ENCODE results near the gene IGIP. TPM values are rescaled to one million over a fixed set of nuclear protein-coding genes. Genes with fewer than 3 reads are reported as not detected.

The IGIP gene
- total and polyA plus RNA-seq, 2 of the 8 experiments (the other 6 are each of a cell fraction or from before 2014, with no cell fraction given), result 0.32 to 0.69 TPM

DNA sequence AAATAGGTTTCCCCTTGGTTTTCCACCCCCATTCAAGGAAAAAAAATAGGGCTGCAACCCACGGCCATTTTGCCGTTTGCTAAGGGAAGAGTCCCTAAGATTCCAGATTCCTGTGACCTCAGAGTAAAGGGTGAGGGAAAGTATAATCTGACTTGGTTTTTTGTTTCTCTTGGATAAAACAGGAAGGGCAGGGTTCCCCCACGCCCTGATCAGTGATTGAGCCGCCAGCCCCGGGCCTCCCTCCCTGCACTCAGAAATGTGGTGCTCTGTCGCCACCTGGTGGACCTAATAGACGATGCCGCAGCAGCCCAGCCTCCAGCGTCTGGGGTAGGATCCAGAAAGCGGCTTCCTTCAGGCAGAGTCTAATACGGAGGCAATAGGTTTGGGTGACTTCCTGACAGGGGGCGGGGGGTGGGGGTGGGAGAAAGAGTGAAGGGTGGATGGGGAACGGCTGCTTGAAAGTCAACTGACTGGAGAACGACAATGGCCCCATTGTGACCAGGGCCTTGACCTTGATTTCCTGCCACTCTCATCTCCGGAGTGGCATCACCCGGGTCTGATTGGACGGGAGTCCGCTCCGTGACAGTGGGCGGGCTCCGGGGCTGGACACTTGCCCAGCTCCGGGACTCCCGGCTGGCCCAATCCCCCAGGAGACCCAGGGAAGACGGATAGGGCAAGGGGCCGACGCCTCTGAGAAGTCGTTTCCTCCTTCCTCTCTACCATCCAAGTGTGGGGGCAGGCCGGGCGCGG, 31.5 kb downstream of the IGIP start (continued):
- no peak for TF ChIP-seq BACH1 (IDR thresholded peaks at IDR 0.05; ENCODE audit: low read length)
- no peak for TF ChIP-seq SP2 (IDR thresholded peaks at IDR 0.05; ENCODE audit: low read length)
- TF ChIP-seq SRF (IDR thresholded peaks at IDR 0.05; ENCODE audit: low read depth, low read length), result no peak
- TF ChIP-seq TAF1 (IDR thresholded peaks at IDR 0.05; ENCODE audit: low read depth, low read length), result no peak
- TF ChIP-seq JUN (IDR thresholded peaks at IDR 0.05; ENCODE audit: low read depth, low read length), result no peak
- no peak; a peak in 1 of 3 replicates for TF ChIP-seq EP300 (IDR thresholded peaks at IDR 0.05; ENCODE audit: borderline replicate concordance in 1 of 2, low read depth in 2 of 2, low read length in 2 of 2)
- TF ChIP-seq KDM4A (IDR thresholded peaks at IDR 0.05; ENCODE audit: low read depth, low read length, severe bottlenecking), result peak; percentile 37
- TF ChIP-seq JUND (IDR thresholded peaks at IDR 0.05; ENCODE audit: low read length), result peak; percentile 57; the same call in 1 of the 2 replicates
- TF ChIP-seq CEBPB (IDR thresholded peaks at IDR 0.05; ENCODE audit: low read depth, low read length), result no peak
- no peak for TF ChIP-seq MAFK (IDR thresholded peaks at IDR 0.05; ENCODE audit: low read depth, low read length)
- no peak for TF ChIP-seq PHF8 (conservative IDR thresholded peaks at IDR 0.05; ENCODE audit: low read depth, low read length)
- TF ChIP-seq SIN3A (conservative IDR thresholded peaks at IDR 0.05 in 1 of 2, IDR thresholded peaks at IDR 0.05 in 1 of 2; ENCODE audit: low read depth in 1 of 2, low read length in 2 of 2), result peak in 1 of 2 experiments; percentile 66; a peak in 1 of 4 replicates
- TF ChIP-seq CBX8 (IDR thresholded peaks at IDR 0.05; ENCODE audit: borderline replicate concordance, low read depth, low read length), result no peak
- TF ChIP-seq, protein P1, sequence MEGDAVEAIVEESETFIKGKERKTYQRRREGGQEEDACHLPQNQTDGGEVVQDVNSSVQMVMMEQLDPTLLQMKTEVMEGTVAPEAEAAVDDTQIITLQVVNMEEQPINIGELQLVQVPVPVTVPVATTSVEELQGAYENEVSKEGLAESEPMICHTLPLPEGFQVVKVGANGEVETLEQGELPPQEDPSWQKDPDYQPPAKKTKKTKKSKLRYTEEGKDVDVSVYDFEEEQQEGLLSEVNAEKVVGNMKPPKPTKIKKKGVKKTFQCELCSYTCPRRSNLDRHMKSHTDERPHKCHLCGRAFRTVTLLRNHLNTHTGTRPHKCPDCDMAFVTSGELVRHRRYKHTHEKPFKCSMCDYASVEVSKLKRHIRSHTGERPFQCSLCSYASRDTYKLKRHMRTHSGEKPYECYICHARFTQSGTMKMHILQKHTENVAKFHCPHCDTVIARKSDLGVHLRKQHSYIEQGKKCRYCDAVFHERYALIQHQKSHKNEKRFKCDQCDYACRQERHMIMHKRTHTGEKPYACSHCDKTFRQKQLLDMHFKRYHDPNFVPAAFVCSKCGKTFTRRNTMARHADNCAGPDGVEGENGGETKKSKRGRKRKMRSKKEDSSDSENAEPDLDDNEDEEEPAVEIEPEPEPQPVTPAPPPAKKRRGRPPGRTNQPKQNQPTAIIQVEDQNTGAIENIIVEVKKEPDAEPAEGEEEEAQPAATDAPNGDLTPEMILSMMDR (IDR thresholded peaks at IDR 0.05; ENCODE audit: control extremely low read depth in 1 of 3, insufficient read depth in 1 of 3, low read depth in 1 of 3, low read length in 3 of 3), result peak; percentile 89 to 96 (median 89)

All from H1 (cell line).